TTC549 (cell line): ENCODE results near the gene KIRREL3.

ENCODE experiments used
- FAIRE-seq: peaks from 2 replicates; lab custom pipeline; 2012; peaks lifted over from hg19 to GRCh38; lab: Jason Lieb, UNC

Gene KIRREL3

GRCh38 chr11:126416542-126417090, 584.0 kb downstream of the KIRREL3 start:
- no peak for FAIRE-seq

- FAIRE-seq: no peak
Observed at GRCh38 chr11:126415669-126416420, 584.7 kb downstream of the KIRREL3 start.

GRCh38 chr11:126415128-126415527, 585.4 kb downstream of the KIRREL3 start:
- FAIRE-seq: no peak

GRCh38 chr11:126414615-126415014, 586.0 kb downstream of the KIRREL3 start:
- FAIRE-seq: no peak

GRCh38 chr11:126413843-126414405, 586.6 kb downstream of the KIRREL3 start:
- FAIRE-seq: no peak

- no peak for FAIRE-seq
Observed at GRCh38 chr11:126413426-126413825, 587.1 kb downstream of the KIRREL3 start.

- no peak for FAIRE-seq
Observed at GRCh38 chr11:126411971-126412381, 588.6 kb downstream of the KIRREL3 start.

- no peak for FAIRE-seq
Observed at GRCh38 chr11:126410649-126411048, 589.9 kb downstream of the KIRREL3 start.

- FAIRE-seq: no peak
Observed at GRCh38 chr11:126409620-126409985, 591.0 kb downstream of the KIRREL3 start.

- no peak for FAIRE-seq
Observed at GRCh38 chr11:126408901-126409619, 591.5 kb downstream of the KIRREL3 start.

GRCh38 chr11:126408496-126408895, 592.1 kb downstream of the KIRREL3 start:
- no peak for FAIRE-seq

GRCh38 chr11:126407682-126408288, 592.8 kb downstream of the KIRREL3 start:
- no peak for FAIRE-seq

- no peak for FAIRE-seq
Observed at GRCh38 chr11:126407101-126407521, 593.5 kb downstream of the KIRREL3 start.

GRCh38 chr11:126406368-126406767, 594.2 kb downstream of the KIRREL3 start:
- FAIRE-seq: no peak

- no peak for FAIRE-seq
Observed at GRCh38 chr11:126405906-126406305, 594.7 kb downstream of the KIRREL3 start.

GRCh38 chr11:126405374-126405773, 595.2 kb downstream of the KIRREL3 start:
- no peak for FAIRE-seq

- FAIRE-seq: no peak
Observed at GRCh38 chr11:126404367-126404766, 596.2 kb downstream of the KIRREL3 start.

GRCh38 chr11:126403658-126404057, 596.9 kb downstream of the KIRREL3 start:
- no peak for FAIRE-seq

GRCh38 chr11:126403022-126403581, 597.5 kb downstream of the KIRREL3 start:
- no peak for FAIRE-seq

GRCh38 chr11:126400479-126400878, 600.1 kb downstream of the KIRREL3 start:
- no peak for FAIRE-seq

GRCh38 chr11:126400019-126400418, 600.6 kb downstream of the KIRREL3 start:
- FAIRE-seq: no peak

GRCh38 chr11:126398721-126399120, 601.8 kb downstream of the KIRREL3 start:
- FAIRE-seq: no peak
